HG03280 (cell line): Measurements from ENCODE around the gene PLEK2.
"Not testable (repeated sequence)": the region's sequence is repeated elsewhere in the genome, so short reads cannot be mapped to it uniquely, and the experiment has no call there.

ENCODE experiments used
- ATAC-seq: cut with Tn5 transposase; IDR thresholded peaks from one replicate; pipeline ENCODE4 v1.9.1; 2021; ENCODE audit warnings: mild to moderate bottlenecking, moderate library complexity; ENCODE audit not compliant: unreplicated experiment

Gene PLEK2

GRCh38 chr14:67360470-67361206, 51.3 kb downstream of the PLEK2 start:
- peak; percentile 32 for ATAC-seq

DNA sequence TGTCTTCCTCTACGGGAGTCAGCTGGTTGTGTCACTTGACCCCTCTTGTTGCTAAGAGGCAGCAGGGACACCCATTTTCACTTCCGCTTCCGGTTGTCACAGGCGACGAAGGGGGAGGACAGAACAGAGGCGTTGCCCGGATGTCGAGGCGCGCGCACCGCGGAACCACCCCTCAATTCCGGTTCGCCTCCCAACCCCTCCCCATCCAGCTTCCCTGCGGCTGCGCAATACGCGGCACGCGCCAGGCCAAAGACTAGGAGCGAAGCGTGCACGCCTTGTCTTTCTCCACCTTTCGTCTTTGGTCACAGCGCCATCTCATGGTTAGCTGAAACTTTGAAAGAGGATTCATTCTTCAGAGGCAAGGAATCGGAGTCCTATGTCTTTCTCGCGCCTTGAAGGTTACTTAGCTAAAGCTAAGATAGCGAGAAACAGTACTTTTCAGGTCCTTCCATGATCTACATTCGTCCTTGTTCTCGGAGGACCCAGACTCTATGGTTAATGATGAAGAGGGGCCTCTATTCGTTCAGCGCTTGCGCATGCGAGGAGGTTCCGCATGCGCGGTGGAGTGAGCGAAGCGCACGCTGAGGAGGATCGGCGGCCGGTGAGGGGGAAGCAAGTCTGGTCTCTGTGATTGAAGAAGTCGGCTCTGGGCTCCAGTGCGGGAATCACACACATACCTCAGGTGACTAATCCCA, 52.0 kb downstream of the PLEK2 start, which contains the start of the genes ATP6V1D and EIF2S1:
Gene ATP6V1D, minus strand, starts transcription at position 30 of the 695 bp plus-strand sequence. CDS start 106 bp downstream, outside the sequence.
Gene EIF2S1, plus strand, starts transcription at position 554 of the 695 bp plus-strand sequence. CDS start 4,440 bp downstream, outside the sequence.
- peak; percentile 89 for ATAC-seq

GRCh38 chr14:67358924-67359774, 52.8 kb downstream of the PLEK2 start:
- no peak for ATAC-seq

DNA sequence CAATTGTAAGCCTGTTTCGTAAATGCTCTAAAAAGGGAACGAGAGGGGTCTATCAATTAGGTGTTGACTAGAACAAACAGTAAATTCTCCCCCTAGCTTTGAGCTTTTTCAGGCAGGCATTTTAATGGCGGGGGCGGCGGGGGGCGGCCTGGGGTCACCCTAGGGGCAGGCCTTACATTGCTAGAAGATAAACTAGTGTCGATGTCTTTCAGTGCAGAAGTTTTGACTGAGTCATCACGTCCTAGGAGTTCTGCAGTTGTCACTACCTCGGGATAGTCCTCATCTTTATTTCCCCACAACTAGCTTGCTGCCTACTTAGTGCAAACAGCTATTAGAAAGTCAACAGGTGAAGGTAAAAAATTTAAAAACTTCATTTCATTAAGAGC, 54.0 kb downstream of the PLEK2 start:
- ATAC-seq: no peak

DNA sequence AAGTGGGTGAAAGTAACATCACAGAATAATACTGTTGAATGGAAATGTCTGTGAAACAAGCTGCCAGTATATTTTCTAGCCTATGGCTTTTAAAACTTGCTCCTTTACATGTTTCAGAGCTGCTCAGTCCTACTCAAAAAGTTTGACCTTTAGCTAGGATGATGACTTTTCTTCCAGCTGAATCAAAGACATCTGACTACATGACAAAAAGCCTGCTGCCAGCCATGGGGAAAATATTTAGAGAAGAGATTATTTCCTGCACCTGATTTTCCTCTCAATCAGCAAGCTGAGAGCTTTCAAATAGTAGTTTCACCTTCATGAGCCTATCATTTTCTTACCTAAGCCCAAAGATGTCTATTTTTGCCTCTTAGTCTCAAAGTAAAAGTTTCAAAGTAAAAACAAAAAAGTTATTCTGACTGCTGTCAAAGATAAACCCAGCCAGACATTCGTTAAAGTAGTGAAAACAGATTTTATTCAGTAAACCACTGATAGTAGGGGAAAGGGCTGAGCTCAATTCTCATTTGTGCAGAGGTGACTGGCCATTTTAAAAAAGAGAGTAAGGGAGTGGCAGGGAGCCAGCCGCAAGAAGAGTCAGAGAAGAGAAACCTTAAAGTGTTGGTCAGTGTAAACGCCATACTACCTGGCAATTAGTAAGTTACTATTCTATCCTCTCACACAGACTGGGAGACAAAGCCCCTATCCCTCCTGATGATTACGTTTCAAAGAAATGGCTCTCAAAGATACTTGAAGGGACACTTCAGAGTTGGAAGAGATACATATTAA, 54.6 kb downstream of the PLEK2 start:
- no peak for ATAC-seq

DNA sequence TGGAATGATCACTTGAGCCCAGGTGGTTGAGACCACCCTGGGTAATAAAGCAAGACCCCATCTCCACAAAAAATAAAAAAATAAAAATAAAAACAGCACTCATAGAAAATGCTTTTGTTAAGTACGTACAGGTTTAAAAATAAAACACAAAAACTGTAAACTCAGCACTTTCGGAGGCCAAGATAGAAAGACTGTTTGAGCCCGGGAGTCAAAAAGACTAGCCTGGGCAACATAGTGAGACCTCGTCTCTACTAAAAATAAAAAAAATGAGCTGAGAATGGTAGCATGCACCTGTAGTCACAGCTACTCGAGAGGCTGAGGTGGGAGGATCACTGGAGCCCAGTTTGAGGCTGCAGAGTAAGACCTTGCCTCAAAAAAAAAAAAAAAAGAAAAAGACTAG, 59.9 kb downstream of the PLEK2 start:
- ATAC-seq: no peak

GRCh38 chr14:67345583-67345982, 66.4 kb downstream of the PLEK2 start:
- ATAC-seq: no peak

- no peak for ATAC-seq
These were observed 68.2 kb downstream of the PLEK2 start for GRCh38 chr14:67343601-67344230.

DNA sequence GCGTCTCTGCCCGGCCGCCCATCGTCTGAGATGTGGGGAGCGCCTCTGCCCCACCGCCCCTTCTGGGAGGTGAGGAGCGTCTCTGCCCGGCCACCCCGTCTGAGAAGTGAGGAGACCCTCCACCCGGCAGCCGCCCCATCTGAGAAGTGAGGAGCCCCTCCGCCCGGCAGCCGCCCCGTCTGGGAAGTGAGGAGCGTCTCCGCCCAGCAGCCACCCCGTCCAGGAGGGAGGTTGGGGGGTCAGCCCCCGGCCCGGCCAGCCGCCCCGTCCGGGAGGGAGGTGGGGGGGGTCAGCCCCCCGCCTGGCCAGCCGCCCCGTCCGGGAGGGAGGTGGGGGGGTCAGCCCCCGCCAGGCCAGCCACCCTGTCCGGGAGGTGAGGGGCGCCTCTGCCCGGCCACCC, 70.7 kb downstream of the PLEK2 start:
- ATAC-seq: not testable (repeated sequence)
